HG02852 (cell line): Measurements from ENCODE around the gene TMEM117.

ENCODE experiments used
- ATAC-seq: cut with Tn5 transposase; IDR thresholded peaks from one replicate; pipeline ENCODE4 v1.9.1; 2021; ENCODE audit warnings: mild to moderate bottlenecking, moderate library complexity; ENCODE audit not compliant: unreplicated experiment

TMEM117 gene

DNA sequence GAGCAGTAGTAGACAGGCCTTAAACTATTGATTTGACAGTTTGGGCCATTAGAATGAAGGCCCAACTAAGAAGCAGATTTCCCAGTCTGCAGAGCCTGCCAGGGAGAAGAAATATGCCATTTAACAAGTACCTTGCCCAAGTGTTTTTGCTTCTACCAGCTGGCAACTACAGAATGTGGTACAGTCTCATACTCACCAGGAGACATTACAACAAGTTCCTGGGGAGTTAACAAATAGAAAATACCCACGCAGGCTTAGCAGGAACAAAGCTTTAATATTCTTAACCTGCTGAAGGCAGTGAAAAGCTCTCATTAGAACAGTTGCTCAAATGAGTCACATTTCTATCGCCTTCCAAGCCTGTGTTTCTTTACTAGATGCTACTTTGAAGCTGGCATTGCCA, 241.0 kb downstream of the TMEM117 start:
- no peak for ATAC-seq

- no peak for ATAC-seq
Observed at GRCh38 chr12:44077294-44077693, 241.4 kb downstream of the TMEM117 start.

GRCh38 chr12:44078273-44078672, 242.4 kb downstream of the TMEM117 start:
- no peak for ATAC-seq

DNA sequence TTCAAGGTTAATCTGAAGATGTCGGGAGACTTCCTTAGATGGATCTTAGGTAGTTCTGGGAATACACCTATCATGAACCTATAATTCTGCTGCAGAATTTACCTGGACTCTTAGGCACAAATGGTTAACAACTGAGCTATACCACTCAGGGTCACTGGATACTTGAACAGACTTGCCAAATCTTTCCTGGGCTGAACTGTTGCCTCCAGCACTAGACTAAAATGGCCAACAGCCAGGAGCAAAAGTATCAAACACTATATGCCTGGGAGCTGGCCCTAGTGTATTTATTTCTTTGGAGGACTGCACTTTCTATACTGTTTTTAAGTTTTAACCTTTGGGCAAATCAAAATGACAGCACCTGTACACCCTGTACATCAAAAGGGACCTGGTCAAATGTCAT, 252.8 kb downstream of the TMEM117 start:
- ATAC-seq = no peak

DNA sequence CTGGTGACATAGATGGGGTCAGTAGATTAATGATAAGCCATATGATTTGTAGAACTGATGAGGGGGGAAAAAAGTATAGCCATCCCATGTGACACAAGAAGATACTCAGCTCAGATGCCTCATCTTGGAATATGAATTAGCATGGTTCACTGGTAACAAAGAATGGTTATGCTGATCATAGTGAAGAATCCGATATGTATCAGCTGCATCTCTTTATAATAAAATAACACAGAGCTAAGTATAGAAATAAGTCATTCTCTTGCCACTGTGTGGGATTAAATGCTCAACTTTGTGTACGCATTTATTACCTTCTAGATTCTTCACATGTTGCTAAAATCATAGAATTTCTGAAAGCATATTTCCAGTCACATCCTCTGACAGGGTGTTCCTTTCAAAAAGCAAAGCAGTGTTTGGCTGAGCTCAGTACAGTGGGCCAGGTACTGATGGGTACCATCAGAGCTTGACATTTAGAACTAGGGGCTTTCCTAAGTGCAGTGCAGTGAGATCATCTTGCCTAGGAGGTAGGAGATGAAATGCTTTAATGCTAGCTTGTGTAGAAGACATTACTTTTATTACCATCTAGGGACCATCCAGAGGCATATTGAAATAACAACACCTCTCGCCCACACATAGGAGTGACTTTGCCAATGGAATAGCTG, 256.2 kb downstream of the TMEM117 start:
- no peak for ATAC-seq

- ATAC-seq = no peak
Observed at GRCh38 chr12:44098786-44099185, 262.9 kb downstream of the TMEM117 start.

GRCh38 chr12:44099486-44099885, 263.6 kb downstream of the TMEM117 start:
- no peak for ATAC-seq

DNA sequence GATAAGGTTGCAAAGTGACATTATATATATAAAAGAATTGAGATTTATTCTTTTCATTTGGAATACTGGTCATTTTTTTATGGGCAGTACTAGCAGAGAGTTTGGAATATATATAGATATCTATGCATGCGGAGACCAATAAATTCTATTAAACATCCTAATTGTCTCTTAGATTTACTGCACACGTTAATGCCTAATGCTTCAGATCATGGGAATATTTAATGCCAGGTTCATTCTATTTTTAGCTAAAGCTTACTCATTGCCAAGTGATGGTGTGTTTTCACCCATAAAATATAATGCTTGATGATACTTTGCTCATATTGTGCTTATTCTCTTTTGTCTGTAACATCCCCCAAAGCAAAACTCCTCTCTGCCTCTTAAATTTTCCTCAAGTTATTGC, 264.4 kb downstream of the TMEM117 start:
- no peak for ATAC-seq

DNA sequence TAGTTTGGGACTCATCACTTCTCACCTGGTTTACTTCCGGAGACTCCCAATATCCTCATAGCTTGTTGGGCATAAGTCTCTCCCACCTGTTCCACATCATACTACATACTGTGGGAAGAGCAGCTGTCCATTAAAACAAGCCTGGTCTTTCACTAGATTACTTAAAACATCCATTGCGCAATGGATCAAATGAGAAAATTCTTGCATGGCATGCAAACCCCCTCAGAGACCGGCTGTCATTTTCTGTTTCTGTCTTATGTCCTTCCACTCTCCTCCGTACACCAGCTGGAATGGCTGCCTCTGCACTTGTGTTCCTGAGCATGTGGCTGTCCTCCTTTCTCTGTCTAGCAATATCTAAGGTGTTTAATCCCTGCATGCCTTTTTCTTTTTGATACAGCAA, 265.6 kb downstream of the TMEM117 start:
- ATAC-seq = no peak

GRCh38 chr12:44114906-44115305, 279.0 kb downstream of the TMEM117 start:
- ATAC-seq = no peak

DNA sequence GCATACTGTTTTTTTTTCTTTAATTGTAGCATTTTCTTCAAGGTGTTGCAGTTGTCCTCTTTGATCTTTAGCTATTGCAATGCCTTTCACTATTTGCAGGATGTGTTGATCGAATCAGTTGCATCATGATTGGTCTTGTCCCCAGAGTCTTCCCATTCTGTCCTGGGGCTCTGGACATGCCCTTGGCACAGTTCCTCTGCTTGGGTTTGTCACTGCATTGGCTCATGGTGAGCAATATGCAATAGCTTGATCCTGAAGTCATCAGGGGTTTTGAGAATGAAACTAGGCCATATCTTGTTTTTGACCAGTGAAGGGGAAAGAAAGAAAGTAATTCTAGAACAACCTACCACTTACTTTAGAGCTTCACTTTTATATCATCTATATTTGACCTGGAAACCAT, 281.5 kb downstream of the TMEM117 start:
- ATAC-seq = peak; percentile 50

DNA sequence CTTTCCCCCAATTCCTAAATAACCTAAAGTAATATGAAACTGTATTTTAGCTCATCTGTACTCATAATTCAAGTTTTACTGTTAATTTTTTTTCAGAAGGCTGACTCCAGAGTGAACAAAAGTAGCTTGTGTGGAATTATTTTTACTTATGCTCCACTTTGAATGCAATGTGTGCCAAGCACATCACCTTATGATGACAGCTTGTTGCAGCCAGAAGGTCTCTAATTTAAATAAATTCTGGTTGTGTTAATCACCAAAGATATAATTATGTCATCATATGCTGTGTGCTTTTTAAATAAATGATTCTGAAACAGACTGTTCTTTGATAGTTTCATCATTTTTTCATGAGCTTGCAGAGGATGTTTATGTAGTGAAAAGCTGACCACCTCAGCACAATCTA, 283.1 kb downstream of the TMEM117 start:
- no peak for ATAC-seq

GRCh38 chr12:44126806-44127205, 290.9 kb downstream of the TMEM117 start:
- ATAC-seq = no peak

- no peak for ATAC-seq
Observed at GRCh38 chr12:44127966-44128710, 292.3 kb downstream of the TMEM117 start.

GRCh38 chr12:44143175-44143574, 307.3 kb downstream of the TMEM117 start:
- no peak for ATAC-seq

GRCh38 chr12:44148936-44149335, 313.1 kb downstream of the TMEM117 start:
- ATAC-seq = no peak

DNA sequence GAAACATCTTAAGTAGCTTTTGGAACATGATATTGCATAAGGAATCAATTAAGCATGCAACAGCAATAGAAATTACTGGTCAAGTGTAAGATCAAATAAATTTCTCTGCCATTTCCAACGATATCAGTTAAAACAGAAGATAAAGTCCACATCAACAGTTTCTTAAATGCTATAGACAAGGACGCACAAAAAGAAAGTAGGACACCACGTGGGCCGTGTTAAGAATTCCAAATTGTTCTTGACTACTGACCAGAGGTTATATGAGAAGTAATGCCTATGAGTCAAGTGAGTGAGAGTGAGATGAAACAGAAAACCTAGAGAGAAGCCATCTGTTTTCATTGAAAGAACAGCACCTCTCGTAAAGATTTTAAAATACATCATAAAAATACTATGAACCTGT, 318.2 kb downstream of the TMEM117 start:
- no peak for ATAC-seq

DNA sequence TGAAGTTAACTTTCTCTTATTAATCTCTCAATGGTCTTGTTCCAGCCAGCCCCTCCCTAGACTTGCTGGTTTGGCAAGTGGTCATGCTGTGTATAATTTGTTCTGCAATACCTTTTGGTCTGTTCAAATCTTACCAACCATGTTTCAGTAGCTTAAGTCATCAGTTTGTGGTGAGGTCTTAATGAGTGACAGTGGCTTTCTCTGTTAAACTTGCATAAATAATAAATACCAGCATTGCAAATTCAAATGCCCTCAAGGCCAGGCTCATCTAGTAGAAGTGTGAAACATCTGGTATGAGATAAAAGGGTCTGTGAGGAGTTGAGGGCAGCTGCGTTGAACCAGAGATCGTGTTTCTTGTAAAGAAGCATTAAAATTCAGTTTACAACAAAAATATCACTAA, 319.5 kb downstream of the TMEM117 start:
- ATAC-seq = no peak

DNA sequence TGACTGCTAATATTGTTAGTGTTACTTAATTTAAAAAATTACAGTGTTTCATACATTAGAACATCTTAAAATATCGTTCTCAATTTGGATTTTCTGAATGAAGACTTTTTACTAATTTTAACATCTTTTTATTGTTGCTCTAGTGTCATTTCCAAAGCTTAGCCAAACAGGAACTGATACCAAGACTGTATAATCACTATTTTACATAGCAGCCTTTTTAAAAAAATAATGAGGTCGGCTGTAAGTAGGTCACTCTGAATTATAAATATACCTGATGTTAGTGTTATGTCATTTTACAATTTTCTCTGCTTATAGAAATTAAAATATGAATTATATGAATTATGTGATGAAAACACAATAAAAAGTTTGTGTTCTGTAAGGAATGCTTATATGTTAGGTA, 321.5 kb downstream of the TMEM117 start:
- ATAC-seq = peak; percentile 92

DNA sequence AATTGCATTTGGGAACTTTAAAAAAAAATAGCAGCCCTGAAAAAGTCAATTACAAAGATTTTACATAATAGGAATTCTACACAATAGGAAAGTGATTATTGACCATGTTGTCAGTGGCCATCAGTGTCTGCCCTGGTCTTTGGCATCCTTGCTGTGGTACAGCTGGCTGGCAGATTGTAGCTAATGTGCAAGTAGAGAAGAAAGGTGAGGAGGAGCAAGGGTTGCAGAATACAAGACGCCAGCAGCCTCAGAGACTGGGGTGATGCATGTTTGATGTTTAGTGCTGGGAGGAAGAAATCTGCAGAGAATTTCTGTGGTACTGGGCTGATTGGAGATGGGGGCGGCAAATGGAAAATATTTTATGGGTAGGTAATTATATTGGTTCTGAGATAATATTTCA, 322.9 kb downstream of the TMEM117 start:
- no peak for ATAC-seq

DNA sequence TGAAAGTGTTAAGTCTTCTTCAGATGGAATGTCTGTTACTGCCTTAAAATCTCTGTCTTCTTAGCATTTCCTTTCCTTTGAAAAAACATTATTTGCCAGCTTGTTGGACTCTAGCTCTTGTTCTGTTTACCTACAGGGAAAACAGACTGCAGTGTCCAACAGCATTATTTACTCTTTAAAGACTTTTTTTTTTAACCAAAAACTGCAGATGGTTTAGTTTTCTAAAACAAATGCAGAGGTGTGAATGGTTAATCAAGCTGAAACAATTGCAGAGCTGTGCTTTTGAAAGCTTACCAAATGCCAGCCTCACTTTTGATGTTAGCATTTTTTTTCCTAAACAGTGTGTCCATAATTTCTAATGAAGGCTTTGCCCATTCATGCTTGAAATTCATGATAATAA, 323.3 kb downstream of the TMEM117 start:
- ATAC-seq = no peak

- ATAC-seq = no peak
Observed at GRCh38 chr12:44159862-44160261, 324.0 kb downstream of the TMEM117 start.

DNA sequence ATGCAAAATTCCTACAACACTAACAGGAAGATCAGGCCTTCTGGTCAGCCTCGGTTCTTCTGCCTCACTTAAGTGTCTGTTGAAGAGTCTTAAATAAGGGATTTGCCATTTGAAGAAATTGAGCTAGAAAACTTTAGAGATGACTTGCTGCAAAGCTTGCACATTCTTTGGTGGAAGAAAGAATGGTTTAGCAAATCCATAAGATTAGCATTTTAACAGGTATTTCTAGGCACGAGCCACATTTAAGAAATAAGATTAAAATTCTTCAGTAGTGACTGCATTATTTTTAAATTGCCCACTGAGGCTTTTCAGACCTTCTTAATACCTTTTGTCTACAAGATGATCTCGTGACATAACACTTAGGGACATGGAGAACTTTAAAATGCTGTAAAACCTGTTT, 327.1 kb downstream of the TMEM117 start:
- no peak for ATAC-seq
